ENCODE measurements around the gene RAB12. TPM values are rescaled to one million over a fixed set of nuclear protein-coding genes. Genes with fewer than 3 reads are reported as not detected.
A peak's percentile ranks its signal among the peaks of the same experiment; 100 is the strongest.

The RAB12 gene
- total RNA-seq, 1 donor from 2014 or later, result 49.4 TPM

DNA sequence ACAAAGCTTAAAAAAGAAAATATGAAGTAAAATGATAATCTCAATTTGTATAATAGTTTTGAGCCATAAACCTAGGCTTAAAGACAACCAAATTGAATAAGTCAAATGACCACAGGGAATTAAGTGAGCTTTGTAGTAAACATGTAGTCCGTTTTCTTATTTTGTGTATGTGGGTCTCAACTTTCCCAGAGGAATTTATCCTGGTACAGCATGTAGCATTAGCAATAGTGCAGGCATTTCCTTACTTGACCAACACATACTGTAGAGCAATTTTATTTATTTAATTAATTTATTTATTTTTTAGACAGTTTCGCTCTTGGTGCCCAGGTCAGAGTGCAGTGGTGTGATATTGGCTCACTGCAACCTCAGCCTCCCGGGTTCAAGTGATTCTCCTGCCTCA, 58.6 kb downstream of the RAB12 start:
- Histone ChIP-seq H3K4me2 (ENCODE audit: low read length) (no peak overlapping the region), H3K4me3 (ENCODE audit: insufficient read depth, low read depth, low read length) (no peak overlapping the region), H3K9me3 (ENCODE audit: insufficient read depth, low read depth, low read length) (no peaks in the 10 kb centered on the region), H3K27ac (ENCODE audit: low read depth, low read length) (no peak overlapping the region), H3K36me3 (ENCODE audit: insufficient read depth, low read length) (no peaks in the 10 kb centered on the region), H4K20me1 (ENCODE audit: insufficient read depth, low read length) (no peaks in the 10 kb centered on the region), H3K9ac (ENCODE audit: low read length) (no peak overlapping the region), H3K4me1 (ENCODE audit: insufficient read depth, low read length) (peaks cover 11% of the 10 kb centered on the region), H2AFZ (ENCODE audit: low read depth, low read length) (no peak overlapping the region), H3K27me3 (ENCODE audit: insufficient read depth, low read length) (no peaks in the 10 kb centered on the region), H3K79me2 (ENCODE audit: insufficient read depth, low read length) (no peaks in the 10 kb centered on the region)
- Mint-ChIP-seq H3K27me3 (ENCODE audit: low read depth, unreplicated experiment) (peaks cover 1% of the 10 kb centered on the region), H3K4me1 (ENCODE audit: low read depth, unreplicated experiment) (peaks cover 8% of the 10 kb centered on the region), H3K36me3 (ENCODE audit: low read depth, unreplicated experiment) (no peaks in the 10 kb centered on the region), H3K4me3 (ENCODE audit: unreplicated experiment) (no peak overlapping the region), H3K9me3 (ENCODE audit: unreplicated experiment) (no peaks in the 10 kb centered on the region), H3K27ac (ENCODE audit: unreplicated experiment) (no peak overlapping the region)
- DNase-seq (ENCODE audit: low read depth) (peak; percentile 39), FAIRE-seq (no peak)
- TF ChIP-seq, protein P1, sequence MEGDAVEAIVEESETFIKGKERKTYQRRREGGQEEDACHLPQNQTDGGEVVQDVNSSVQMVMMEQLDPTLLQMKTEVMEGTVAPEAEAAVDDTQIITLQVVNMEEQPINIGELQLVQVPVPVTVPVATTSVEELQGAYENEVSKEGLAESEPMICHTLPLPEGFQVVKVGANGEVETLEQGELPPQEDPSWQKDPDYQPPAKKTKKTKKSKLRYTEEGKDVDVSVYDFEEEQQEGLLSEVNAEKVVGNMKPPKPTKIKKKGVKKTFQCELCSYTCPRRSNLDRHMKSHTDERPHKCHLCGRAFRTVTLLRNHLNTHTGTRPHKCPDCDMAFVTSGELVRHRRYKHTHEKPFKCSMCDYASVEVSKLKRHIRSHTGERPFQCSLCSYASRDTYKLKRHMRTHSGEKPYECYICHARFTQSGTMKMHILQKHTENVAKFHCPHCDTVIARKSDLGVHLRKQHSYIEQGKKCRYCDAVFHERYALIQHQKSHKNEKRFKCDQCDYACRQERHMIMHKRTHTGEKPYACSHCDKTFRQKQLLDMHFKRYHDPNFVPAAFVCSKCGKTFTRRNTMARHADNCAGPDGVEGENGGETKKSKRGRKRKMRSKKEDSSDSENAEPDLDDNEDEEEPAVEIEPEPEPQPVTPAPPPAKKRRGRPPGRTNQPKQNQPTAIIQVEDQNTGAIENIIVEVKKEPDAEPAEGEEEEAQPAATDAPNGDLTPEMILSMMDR (IDR thresholded peaks at IDR 0.05; ENCODE audit: insufficient read depth, low read depth, low read length), result no peak
- TF ChIP-seq EZH2 (IDR thresholded peaks at IDR 0.05; ENCODE audit: insufficient read depth, low read length), result no peak

DNA sequence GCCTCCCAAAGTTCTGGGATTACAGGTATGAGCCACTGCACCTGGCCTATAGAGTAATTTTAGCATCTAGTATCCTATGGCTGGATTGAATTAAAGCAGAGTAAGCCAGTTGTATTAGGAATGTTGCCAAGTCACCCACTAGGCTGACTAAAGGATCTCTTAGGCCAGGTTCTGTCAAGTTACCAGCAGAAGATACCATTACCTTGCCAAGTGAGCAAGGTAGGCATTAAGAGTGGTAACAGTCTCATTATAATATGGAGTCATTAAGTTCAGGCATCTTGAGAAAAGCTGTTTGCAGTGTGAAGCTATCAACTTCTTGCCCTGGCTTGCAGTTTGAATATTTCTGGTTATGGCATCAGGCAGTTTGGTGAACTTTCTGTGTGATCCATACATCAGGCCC, 59.1 kb downstream of the RAB12 start:
- H3K4me3 ChIP-seq (ENCODE audit: insufficient read depth, low read depth, low read length), result no peak overlapping the region
- H3K4me1 ChIP-seq (ENCODE audit: insufficient read depth, low read length), result peaks cover 11% of the 10 kb centered on the region
- H3K36me3 ChIP-seq (ENCODE audit: insufficient read depth, low read length), result no peaks in the 10 kb centered on the region
- no peak for DNase-seq (ENCODE audit: low read depth)
- Mint-ChIP-seq H3K27me3 (ENCODE audit: low read depth, unreplicated experiment) (no peaks in the 10 kb centered on the region), H3K4me3 (ENCODE audit: unreplicated experiment) (no peak overlapping the region), H3K27ac (ENCODE audit: unreplicated experiment) (no peak overlapping the region), H3K4me1 (ENCODE audit: low read depth, unreplicated experiment) (peaks cover 8% of the 10 kb centered on the region), H3K9me3 (ENCODE audit: unreplicated experiment) (no peaks in the 10 kb centered on the region), H3K36me3 (ENCODE audit: low read depth, unreplicated experiment) (no peaks in the 10 kb centered on the region)
- no peaks in the 10 kb centered on the region for H3K27me3 ChIP-seq (ENCODE audit: insufficient read depth, low read length)
- no peak for FAIRE-seq
- no peak overlapping the region for H3K27ac ChIP-seq (ENCODE audit: low read depth, low read length)
- no peaks in the 10 kb centered on the region for H4K20me1 ChIP-seq (ENCODE audit: insufficient read depth, low read length)
- no peak overlapping the region for H3K4me2 ChIP-seq (ENCODE audit: low read length)
- H3K79me2 ChIP-seq (ENCODE audit: insufficient read depth, low read length), result no peaks in the 10 kb centered on the region
- H3K9me3 ChIP-seq (ENCODE audit: insufficient read depth, low read depth, low read length), result no peaks in the 10 kb centered on the region
- H3K9ac ChIP-seq (ENCODE audit: low read length), result no peak overlapping the region
- H2AFZ ChIP-seq (ENCODE audit: low read depth, low read length), result no peak overlapping the region
- no peak for TF ChIP-seq EZH2 (IDR thresholded peaks at IDR 0.05; ENCODE audit: insufficient read depth, low read length)
- TF ChIP-seq, protein P1 (IDR thresholded peaks at IDR 0.05; ENCODE audit: insufficient read depth, low read depth, low read length), result no peak

DNA sequence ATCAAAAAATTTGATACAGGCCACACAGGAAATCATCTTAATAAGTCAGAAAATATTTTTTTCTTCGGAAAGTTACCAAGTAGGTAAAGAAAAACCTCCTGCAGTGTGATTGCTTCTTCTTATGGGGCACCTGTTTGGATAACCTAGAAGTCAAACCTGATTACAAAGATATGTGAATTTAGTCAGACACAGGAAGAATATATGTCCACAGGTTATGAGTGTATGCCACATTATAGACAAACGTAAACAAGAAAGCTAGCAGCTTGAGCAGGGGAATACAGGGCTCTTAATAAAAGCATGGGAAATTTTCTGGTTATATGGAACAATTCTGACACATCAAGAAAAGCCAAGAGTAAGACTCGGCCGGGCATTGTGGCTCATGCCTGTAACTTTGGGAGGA, 60.3 kb downstream of the RAB12 start:
- Histone ChIP-seq H3K4me2 (ENCODE audit: low read length) (no peak overlapping the region), H4K20me1 (ENCODE audit: insufficient read depth, low read length) (no peaks in the 10 kb centered on the region), H3K27ac (ENCODE audit: low read depth, low read length) (no peak overlapping the region), H3K79me2 (ENCODE audit: insufficient read depth, low read length) (no peaks in the 10 kb centered on the region), H2AFZ (ENCODE audit: low read depth, low read length) (no peak overlapping the region), H3K36me3 (ENCODE audit: insufficient read depth, low read length) (no peaks in the 10 kb centered on the region), H3K4me1 (ENCODE audit: insufficient read depth, low read length) (peaks cover 11% of the 10 kb centered on the region), H3K9me3 (ENCODE audit: insufficient read depth, low read depth, low read length) (no peaks in the 10 kb centered on the region), H3K27me3 (ENCODE audit: insufficient read depth, low read length) (no peaks in the 10 kb centered on the region), H3K9ac (ENCODE audit: low read length) (no peak overlapping the region), H3K4me3 (ENCODE audit: insufficient read depth, low read depth, low read length) (no peak overlapping the region)
- no peaks in the 10 kb centered on the region for H3K9me3 Mint-ChIP-seq (ENCODE audit: unreplicated experiment)
- FAIRE-seq (no peak), DNase-seq (ENCODE audit: low read depth) (no peak)
- H3K27me3 Mint-ChIP-seq (ENCODE audit: low read depth, unreplicated experiment), result no peaks in the 10 kb centered on the region
- H3K36me3 Mint-ChIP-seq (ENCODE audit: low read depth, unreplicated experiment), result no peaks in the 10 kb centered on the region
- no peak overlapping the region for H3K27ac Mint-ChIP-seq (ENCODE audit: unreplicated experiment)
- H3K4me1 Mint-ChIP-seq (ENCODE audit: low read depth, unreplicated experiment), result peaks cover 13% of the 10 kb centered on the region
- no peak overlapping the region for H3K4me3 Mint-ChIP-seq (ENCODE audit: unreplicated experiment)
- TF ChIP-seq, protein P1 (IDR thresholded peaks at IDR 0.05; ENCODE audit: insufficient read depth, low read depth, low read length), result no peak
- TF ChIP-seq EZH2 (IDR thresholded peaks at IDR 0.05; ENCODE audit: insufficient read depth, low read length), result no peak

Data from astrocyte (in vitro differentiated cells and primary cell).